ENCODE results near the gene NDUFS4. TPM values are rescaled to one million over a fixed set of nuclear protein-coding genes. Genes with fewer than 3 reads are reported as not detected.

NDUFS4 gene
- total RNA-seq, 1 experiment from 2014 or later, result 92.9 TPM

DNA sequence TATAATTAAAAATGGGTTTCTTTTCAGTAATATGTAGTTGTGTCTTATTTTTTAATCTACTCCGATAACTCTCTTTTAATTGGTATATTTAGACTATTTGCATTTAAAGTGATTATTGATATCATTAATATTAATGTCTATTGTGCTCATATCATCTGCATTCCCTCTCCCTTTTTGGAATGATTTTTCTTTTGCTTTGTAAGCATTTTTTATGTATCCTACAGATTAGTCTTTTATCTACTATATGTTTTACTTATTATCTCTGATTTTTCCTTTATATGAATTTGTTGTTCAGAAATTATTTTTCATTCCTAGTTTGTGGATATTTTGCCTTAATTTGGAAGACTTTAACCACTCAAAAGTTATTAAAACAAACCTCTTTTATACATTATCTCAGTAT is 34.0 kb downstream of the NDUFS4 start:
- Histone ChIP-seq H3K9ac (ENCODE audit: extremely low read depth, insufficient read length, low read length) (no peak overlapping the region), H2BK12ac (ENCODE audit: insufficient read length, low read depth, low read length) (no peak overlapping the region), H3K14ac (ENCODE audit: insufficient read depth, low read length) (no peak overlapping the region), H2BK120ac (ENCODE audit: low read depth, low read length, poor library complexity, severe bottlenecking) (no peak overlapping the region), H2BK5ac (ENCODE audit: insufficient read length, low read length) (no peak overlapping the region), H3K4me2 (ENCODE audit: insufficient read depth, insufficient read length, low read length) (no peak overlapping the region), H3K79me2 (ENCODE audit: insufficient read depth, low read length) (peaks cover 2% of the 10 kb centered on the region; the same call in 1 of the 2 replicates), H2AK5ac (ENCODE audit: insufficient read length, low read length) (no peak overlapping the region), H4K91ac (ENCODE audit: insufficient read length, low read depth, low read length) (no peak overlapping the region), H3K4me1 (ENCODE audit: insufficient read depth, low read length) (no peaks in the 10 kb centered on the region), H3K9me3 (ENCODE audit: control insufficient read depth, low read depth, low read length) (no peaks in the 10 kb centered on the region), H2BK15ac (ENCODE audit: low read depth, low read length) (no peak overlapping the region), H3T11ph (ENCODE audit: low read length) (no peak overlapping the region), H3K79me1 (ENCODE audit: insufficient read depth, low read depth, low read length, poor library complexity, severe bottlenecking) (peaks cover 3% of the 10 kb centered on the region), H3K23me2 (ENCODE audit: insufficient read length, low read depth, low read length, poor library complexity, severe bottlenecking) (peaks cover 3% of the 10 kb centered on the region), H3K23ac (ENCODE audit: insufficient read length, low read depth, low read length) (no peak overlapping the region), H4K5ac (ENCODE audit: insufficient read length, low read depth, low read length) (no peak overlapping the region), H3K27me3 (ENCODE audit: insufficient read depth, low read length) (no peaks in the 10 kb centered on the region), H4K20me1 (ENCODE audit: control insufficient read depth, insufficient read depth, insufficient read length) (no peaks in the 10 kb centered on the region), H3K56ac (ENCODE audit: insufficient read length, low read depth, low read length) (no peak overlapping the region), H2BK20ac (ENCODE audit: low read depth, low read length, poor library complexity, severe bottlenecking) (no peak overlapping the region), H4K8ac (replicated peaks; ENCODE audit: insufficient read length, low read depth, low read length) (no peak overlapping the region), H3K18ac (ENCODE audit: insufficient read length, low read depth, low read length) (no peak overlapping the region), H3K27ac (ENCODE audit: insufficient read length, low read depth, low read length) (no peak overlapping the region), H3K4ac (ENCODE audit: low read depth, low read length) (no peak overlapping the region), H2AFZ (ENCODE audit: low read length) (no peak overlapping the region)
- DNase-seq, result no peak
- Mint-ChIP-seq H3K4me1 (no peaks in the 10 kb centered on the region), H3K4me3 (no peak overlapping the region), H3K36me3 (ENCODE audit: insufficient read depth in 1 of 3, low read depth in 3 of 3) (peaks cover 3 to 11% (median 6%) of the 10 kb centered on the region in 3 experiments; a peak in 6 of 7 replicates), H3K27ac (no peak overlapping the region), H3K9me3 (peaks cover 0 to under 1% of the 10 kb centered on the region in 2 experiments; a peak in 2 of 5 replicates), H3K27me3 (ENCODE audit: low read depth) (no peaks in the 10 kb centered on the region)
- TF ChIP-seq, protein P1, sequence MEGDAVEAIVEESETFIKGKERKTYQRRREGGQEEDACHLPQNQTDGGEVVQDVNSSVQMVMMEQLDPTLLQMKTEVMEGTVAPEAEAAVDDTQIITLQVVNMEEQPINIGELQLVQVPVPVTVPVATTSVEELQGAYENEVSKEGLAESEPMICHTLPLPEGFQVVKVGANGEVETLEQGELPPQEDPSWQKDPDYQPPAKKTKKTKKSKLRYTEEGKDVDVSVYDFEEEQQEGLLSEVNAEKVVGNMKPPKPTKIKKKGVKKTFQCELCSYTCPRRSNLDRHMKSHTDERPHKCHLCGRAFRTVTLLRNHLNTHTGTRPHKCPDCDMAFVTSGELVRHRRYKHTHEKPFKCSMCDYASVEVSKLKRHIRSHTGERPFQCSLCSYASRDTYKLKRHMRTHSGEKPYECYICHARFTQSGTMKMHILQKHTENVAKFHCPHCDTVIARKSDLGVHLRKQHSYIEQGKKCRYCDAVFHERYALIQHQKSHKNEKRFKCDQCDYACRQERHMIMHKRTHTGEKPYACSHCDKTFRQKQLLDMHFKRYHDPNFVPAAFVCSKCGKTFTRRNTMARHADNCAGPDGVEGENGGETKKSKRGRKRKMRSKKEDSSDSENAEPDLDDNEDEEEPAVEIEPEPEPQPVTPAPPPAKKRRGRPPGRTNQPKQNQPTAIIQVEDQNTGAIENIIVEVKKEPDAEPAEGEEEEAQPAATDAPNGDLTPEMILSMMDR (conservative IDR thresholded peaks at IDR 0.05), result no peak
- WGBS (ENCODE audit: extremely low coverage, insufficient read length, low lambda C conversion rate), result no CpG with 5 or more reads among the region's 1 CpG
